Neural cell (in vitro differentiated cells): ENCODE results near the gene KRT86.

ENCODE experiments used
- CTCF ChIP-seq: fragments of 450-650 bp; IDR thresholded peaks from 2 replicates; pipeline ENCODE4 v1.5.1; 2014; ENCODE audit warnings: antibody characterized with exemption, mild to moderate bottlenecking, moderate library complexity; ENCODE audit not compliant: poor library complexity, severe bottlenecking
- EP300 ChIP-seq: fragments of 450-650 bp; conservative IDR thresholded peaks from 2 replicates; pipeline ENCODE4 v1.6.1; 2014; ENCODE audit warnings: antibody characterized with exemption, mild to moderate bottlenecking, moderate library complexity; ENCODE audit not compliant: poor library complexity, severe bottlenecking
- EZH2 ChIP-seq: fragments of 200-600, 300-800 bp; shearing (Covaris generic), sonication (generic); IDR thresholded peaks from 2 replicates; pipeline ENCODE4 v1.6.1; 2014; ENCODE audit warnings: antibody characterized with exemption, low read length, borderline replicate concordance, mild to moderate bottlenecking; ENCODE audit not compliant: insufficient read depth, poor library complexity, severe bottlenecking
- POLR2AphosphoS5 ChIP-seq: IDR thresholded peaks from 2 replicates; pipeline ENCODE4 v1.6.1; 2012
- RAD21 ChIP-seq: fragments of 450-650 bp; conservative IDR thresholded peaks from 2 replicates; pipeline ENCODE4 v1.6.1; 2014; ENCODE audit warnings: antibody characterized with exemption, mild to moderate bottlenecking, moderate library complexity
- SMC3 ChIP-seq: fragments of 450-650 bp; conservative IDR thresholded peaks from 2 replicates; pipeline ENCODE4 v1.6.1; 2014; ENCODE audit warnings: antibody characterized with exemption, mild to moderate bottlenecking, moderate library complexity; ENCODE audit not compliant: poor library complexity
- TAF1 ChIP-seq: IDR thresholded peaks from 2 replicates; pipeline ENCODE4 v1.6.1; 2012; ENCODE audit warnings: low read depth

- no peak for TF ChIP-seq POLR2AphosphoS5
- no peak for TF ChIP-seq EP300
- TF ChIP-seq CTCF = no peak
- TF ChIP-seq EZH2 = no peak
- no peak for TF ChIP-seq SMC3
- TF ChIP-seq TAF1 = no peak
- TF ChIP-seq RAD21 = no peak
Observed at GRCh38 chr12:52300796-52301691, 26.6 kb downstream of the KRT86 start.
